Right ventricle myocardium superior (tissue), 1 donor: Measurements from ENCODE around the gene GNB1L. TPM values are rescaled to one million over a fixed set of nuclear protein-coding genes. Genes with fewer than 3 reads are reported as not detected.

Experiments used
- ATAC-seq: fragments of 200-7000 bp; cut with Tn5 transposase; one replicate; pipeline ENCODE4 v1.9.1; 2020; ENCODE audit warnings: mild to moderate bottlenecking; ENCODE audit not compliant: poor library complexity
- DNase-seq: peaks from one replicate; pipeline ENCODE4 v3.0.0-alpha.2; 2020
- intact Hi-C: fragments of 100-400 bp; cut with DNase I; formaldehyde crosslinking; loops from one replicate; pipeline ENCODE4 v1.11.2; 2022
- total RNA-seq: library from RNA; stranded (reverse); fragmentation: NEBNext Ultra II Directional; extraction: Animal tissue kit (Norgen Biotek cat#: 25700); gene quantifications from one replicate; pipeline ENCODE4 v1.2.1, GENCODE V29; 2021
- donor health status: DM: no; HTN: yes; CAD: no; lungs with severe emphysema.

The GNB1L gene
- total RNA-seq, 1 donor from 2014 or later, result 2.5 TPM

DNA sequence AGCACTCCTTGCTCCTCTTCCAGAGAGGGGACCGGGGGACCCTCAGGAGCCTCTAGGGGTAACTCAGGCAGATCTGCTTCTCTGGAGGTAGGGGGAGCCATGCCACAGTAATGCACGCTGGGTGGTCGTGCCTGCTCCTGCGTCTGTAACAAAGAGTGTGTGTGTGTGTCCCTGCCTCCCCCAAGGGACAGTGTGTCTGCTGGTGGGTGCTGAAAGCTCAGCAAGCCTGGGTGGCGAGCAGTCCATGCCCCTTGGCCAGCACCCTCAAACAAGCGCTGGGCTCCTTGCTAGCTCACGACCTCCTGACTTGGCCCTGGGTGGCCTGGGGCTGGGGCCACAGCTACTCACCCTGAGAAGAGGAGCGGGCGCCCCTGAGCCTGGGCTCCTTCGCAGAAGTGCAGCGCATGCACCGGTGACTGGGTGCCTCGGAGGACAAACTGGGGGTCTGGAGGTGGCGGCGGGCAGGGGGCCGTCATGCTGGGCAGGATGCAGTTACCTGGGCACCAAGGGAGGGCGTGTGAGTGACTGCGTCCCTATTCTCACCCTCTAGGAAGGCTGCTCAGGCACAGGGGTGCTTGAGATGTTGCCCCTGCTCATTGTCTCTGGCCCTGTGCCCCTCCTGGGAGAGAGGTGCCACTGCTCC, 33.7 kb downstream of the GNB1L start:
- intact Hi-C loops, result no loop called here
- DNase-seq, result no peak

DNA sequence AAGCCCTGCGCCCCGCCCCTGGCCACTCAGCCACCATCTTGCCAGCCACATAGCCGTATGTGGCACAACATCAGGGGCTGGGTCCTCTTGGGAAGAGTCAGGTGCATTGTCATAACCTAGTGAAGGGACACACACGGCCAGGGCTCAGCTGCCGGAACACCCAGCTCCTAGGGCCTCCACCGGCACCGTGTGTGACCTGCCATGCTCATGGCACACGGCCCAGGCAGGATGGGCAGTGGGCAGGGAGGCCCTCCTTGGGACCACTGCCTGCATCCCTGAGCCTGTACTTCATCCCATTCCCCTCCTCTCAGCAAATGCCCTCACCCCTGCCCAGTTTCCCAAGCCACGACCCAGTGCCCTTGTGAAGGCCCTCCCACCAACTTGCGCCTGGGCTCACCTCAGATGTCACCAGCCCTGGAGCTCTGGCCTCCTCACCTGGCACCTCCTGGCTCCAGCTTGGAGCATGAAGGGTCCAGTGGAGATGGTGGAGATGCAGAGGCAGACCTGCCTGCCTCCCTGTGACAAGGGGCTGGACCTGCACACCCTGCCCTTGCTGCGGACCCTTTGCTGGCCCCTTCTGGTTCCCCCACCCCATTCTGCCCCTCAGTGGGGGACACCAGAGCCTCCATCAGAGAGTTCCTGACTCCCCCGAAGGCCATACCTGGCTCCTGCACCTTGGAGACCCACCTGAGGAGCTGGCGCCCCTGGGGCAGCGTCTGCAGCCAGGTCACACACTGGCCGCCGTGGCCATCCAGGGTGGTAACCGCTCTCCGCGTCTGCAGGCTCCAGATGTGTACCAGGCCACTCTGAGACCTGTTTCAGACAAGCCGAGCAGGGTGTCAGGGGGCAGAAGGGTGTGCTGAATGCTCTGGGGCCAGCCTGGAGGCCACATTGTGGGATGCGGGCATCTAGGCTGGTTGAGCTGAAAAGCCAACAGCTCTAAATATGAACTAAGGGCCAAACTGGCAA, 34.5 kb downstream of the GNB1L start:
- no peak for ATAC-seq

More for the DNA sequence above, 33.7 kb downstream of the GNB1L start:
- ATAC-seq, result no peak

DNA sequence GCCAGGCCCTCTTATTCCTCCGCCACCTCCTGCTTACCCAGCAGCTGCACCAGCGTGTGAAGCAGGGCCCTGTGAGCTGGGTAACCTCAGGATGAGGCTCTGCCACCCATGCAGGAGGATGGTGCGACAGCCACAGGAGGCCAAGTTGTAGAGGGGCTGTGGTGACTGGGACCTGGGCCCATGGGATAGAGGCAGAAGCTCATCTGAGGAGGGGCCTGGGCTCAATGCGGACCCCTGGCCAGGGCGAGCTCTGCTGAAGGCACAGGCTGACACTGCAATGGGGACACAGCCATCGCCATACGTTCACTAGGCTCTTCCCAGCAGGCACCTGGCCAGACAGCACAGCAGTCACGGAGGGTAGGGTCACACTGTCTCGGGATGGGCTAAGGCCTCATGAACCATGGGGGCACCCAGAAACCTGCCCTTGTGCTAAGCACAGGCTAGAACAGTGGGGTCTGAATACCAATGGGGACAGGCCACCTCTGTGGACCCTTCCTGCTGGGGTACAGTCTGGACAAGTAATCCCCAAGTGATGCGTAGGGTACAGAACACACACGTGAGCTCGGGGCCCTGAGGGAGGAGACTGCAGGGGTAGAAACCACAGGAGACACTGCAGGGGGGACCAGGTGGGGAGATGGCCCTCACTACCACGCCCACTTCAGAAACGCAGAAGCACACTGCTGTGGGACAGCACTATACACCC, 35.3 kb downstream of the GNB1L start:
- DNase-seq (no peak), ATAC-seq (no peak)
- intact Hi-C loops, result no loop called here

More for the DNA sequence above, 34.5 kb downstream of the GNB1L start:
- intact Hi-C loops, result no loop called here
- no peak for DNase-seq

DNA sequence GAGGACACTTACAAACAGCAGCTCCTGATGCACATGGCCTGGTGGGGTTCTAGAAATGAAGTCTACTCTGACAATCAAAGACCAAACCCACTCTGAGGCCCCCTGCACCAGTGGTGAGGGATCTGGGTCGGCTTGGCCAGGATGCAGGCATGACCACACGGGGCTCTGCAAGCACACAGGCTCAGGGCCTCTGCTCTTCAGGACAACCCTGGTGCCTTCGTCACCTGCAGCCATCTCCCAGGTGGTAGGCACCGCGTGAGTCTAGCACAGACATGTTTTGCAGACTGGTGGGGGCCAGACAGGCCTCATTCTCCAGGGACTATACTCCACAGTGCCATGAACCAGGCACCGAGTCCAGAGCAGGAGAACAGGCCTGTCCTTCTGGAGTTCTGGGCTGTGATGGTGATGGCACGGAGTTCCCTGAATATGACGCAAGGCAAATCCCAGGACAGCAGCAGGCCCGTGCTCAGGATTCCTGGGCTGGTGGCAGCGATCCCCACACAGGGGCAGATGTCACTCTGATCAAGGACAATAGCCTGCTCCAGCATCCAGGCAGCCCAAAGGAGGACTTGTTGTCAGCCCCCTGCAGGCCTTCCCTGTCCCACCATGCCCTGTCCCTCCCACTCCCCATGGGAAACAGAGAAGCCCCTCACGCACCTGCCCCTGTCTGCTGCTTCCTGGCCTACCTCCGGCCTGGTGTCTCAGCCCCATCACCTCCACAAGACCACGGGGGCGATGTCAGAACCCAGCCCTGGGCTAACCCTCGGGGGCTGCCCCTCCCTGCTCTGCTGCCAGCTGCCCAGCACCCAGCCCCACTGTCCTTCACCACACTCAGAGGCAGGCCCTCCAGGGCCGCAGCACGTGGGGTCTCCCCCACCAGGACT, 36.1 kb downstream of the GNB1L start:
- no peak for ATAC-seq
- no peak for DNase-seq
- intact Hi-C loops, result no loop called here

DNA sequence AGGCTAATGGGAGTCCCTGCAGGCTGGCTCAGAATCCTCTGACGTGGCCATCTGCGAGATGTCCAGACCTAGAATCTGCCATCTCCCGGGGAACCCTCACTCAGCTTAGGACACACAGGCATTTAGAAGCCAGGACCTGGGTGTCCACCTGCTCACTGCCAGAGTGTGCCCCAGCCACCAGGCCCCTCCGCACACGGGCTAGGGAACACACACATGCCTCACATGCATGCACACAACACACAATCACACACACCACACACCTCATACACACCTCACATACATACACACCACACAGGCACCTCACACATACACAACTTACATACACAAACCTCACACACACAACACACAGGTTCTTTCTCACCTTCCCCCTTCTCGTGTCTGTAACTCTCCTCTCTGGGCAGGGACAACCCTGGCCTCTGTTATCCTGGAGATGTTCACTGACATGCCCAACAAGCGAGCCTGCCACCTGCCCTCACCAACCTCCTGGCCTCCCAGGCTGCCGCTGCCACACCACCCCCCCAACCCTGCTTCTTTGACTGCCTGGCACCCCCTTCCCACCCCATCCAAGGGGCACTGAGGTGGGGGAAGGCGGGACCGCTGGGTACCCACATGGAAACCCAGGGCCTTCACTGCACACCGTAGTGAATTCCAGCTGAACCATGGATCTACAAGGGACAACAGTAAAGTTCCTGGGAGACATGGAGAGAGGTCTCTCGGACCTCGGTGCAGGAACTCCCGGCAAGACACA, 38.1 kb downstream of the GNB1L start:
- ATAC-seq (no peak), DNase-seq (no peak)
- intact Hi-C loops, result no loop called here

DNA sequence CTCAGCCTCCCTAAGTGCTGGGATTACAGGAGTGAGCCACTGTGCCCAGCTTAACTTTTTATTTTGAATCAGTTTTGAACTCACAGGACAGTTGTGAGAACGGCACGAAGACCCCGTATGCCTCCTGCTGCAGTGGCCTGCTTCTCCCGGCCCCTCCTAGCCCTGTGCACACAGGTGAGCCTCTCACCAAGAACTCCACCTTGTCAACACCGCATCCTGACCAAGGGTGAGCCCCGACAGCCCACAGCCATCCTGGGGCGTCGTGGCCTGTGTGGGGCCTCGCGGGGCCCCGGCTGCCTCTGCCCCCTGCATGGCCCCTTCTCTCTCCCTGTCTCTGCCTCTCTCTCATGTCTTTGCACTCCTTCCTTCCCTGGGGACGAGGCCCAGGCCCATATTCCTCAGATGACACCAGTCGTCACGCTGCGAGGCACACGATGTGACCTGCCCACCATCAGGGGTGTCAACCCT, 38.8 kb downstream of the GNB1L start:
- DNase-seq, result no peak
- intact Hi-C loops, result no loop called here
- no peak for ATAC-seq

DNA sequence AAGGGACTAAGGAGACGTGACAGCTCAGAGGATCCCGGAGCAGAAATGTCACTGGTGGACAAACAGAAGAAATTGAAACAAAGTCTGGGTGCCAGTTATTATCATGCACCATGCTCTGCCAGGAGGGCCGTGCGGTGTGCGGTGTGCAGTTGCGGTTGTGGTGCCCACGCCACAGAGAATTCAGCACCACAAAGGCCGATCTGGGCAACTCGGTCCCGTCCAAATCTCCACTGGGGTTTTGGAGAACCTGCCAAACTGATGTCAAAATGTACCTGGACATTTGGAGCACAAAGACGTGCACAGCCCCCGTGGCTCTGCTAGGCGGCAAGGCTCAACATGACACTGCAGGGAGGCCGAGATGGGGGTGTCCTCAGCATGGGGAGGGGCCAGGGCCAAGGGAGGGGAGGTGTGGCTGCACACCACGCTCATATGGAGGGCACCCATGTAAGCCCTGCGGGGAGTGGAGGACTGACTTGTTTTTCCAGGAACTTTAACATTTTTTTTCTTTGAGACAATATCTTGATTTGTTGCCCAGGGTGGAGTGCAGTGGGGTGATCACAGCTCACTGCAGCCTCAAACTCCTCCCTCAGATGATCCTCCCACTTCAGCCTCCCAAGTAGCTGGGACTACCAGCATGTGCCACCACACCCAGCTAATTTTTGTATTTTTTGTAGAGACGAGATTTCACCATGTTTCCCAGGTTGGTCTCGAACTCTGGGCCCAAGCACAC, 39.4 kb downstream of the GNB1L start:
- DNase-seq (no peak), ATAC-seq (no peak)
- intact Hi-C loops, result no loop called here

DNA sequence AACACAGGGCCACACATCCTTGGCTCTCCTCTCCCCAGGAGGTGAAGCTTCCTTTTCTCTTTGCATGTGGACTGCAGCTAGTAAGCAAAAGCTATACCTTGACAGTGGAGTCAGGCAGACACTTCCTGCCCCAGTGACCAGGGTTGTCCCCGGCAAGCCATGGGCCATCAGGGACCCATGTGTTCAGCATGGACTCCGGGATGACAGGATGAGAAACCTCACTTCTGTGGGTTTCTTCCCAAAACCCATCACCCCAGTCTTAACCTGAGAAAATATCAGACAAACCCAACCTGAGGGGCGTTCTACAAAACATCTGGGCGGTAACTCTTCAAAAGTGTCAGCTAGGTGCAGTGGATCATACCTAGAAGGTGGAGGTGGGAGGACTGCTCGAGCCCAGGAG, 40.2 kb downstream of the GNB1L start:
- DNase-seq (no peak), ATAC-seq (no peak)
- intact Hi-C loops, result no loop called here

DNA sequence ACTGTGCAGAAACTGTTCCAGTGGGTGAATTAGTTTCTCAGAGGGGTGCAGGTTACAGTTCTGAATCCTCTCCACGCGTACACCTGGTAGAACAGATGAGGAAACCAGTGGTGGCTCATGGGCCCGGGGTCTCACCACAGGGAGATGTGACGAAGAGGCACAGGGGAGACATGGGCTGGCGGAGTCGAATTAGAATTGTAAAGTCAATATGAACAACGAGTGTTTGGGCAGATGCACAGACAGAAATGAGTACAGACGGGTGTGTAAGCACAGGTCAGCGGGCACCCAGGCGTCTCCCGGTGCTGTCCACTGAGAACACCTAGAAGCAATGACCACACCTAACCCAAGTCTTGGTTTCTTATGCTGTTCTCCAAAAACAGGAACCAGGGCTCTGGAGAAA, 41.8 kb downstream of the GNB1L start:
- intact Hi-C loops, result no loop called here
- DNase-seq, result no peak
- ATAC-seq, result no peak

DNA sequence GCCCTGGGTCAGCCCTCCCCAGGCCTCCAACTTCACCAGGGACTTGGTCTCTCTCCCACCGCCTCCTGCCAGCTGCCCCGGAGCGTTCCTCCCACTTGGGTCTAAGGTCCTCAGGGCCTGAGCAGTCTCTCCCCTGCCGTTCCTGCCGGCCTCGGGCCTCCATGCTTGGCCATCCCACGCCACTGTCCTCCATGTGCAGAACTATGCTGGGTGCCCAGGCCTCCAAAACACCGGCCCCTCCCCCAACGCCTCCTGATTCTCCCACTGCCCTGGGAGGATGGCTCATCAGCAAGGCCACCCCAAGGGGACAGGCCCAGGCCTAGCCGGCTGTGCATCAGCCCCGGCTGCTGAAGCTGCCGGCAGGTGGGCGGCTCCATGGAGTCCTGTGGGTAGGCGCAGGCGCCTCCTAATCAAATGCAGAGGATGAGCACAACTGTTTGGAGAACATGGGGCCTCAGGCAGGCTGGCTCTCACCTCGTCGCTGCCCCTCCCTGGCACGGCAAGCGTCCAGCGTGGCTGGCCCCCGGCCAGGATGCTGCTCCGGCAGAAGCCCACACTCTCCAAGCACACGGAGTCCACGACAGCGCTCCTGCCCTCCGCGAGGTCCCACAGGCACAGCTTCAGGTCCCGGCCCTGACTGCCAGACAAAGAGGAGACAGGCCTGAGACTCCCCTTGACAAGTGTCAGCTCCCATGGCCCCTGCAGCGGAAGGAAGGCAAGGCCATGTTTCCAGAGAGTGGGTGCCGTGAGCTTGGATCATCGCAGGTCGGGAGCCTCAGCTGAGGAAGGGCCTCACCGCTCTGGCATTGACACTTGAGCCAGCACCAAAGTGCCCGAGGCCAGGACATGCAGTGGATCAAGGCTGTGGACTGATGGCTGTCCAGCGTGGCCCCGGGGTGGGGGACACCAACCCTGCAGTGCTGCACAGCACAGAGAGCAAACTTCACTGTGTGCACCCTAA, 42.6 kb downstream of the GNB1L start:
- DNase-seq (no peak), ATAC-seq (peak; percentile 33)
- intact Hi-C loops, result no loop called here

DNA sequence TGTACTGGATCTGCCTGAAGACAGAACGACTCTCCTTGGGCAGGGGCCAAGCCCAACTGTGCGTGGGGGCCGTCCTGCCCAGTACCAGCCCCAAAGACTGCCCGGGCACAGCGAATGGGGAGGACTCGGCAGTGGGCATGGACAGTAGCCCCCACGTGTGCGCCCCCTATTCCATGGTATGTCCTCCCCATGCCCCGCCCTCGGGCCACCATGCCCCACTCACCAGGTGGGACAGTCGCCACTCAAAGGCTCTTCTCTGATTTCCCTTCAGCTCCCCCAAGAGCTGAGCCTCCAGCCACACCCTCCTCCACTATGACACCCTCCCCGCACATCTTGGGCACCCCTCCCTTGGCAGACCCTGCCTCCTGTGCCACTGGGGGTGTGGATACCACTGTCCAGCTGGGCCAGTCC, 43.5 kb downstream of the GNB1L start:
- intact Hi-C loops, result no loop called here
- DNase-seq (no peak), ATAC-seq (no peak)

DNA sequence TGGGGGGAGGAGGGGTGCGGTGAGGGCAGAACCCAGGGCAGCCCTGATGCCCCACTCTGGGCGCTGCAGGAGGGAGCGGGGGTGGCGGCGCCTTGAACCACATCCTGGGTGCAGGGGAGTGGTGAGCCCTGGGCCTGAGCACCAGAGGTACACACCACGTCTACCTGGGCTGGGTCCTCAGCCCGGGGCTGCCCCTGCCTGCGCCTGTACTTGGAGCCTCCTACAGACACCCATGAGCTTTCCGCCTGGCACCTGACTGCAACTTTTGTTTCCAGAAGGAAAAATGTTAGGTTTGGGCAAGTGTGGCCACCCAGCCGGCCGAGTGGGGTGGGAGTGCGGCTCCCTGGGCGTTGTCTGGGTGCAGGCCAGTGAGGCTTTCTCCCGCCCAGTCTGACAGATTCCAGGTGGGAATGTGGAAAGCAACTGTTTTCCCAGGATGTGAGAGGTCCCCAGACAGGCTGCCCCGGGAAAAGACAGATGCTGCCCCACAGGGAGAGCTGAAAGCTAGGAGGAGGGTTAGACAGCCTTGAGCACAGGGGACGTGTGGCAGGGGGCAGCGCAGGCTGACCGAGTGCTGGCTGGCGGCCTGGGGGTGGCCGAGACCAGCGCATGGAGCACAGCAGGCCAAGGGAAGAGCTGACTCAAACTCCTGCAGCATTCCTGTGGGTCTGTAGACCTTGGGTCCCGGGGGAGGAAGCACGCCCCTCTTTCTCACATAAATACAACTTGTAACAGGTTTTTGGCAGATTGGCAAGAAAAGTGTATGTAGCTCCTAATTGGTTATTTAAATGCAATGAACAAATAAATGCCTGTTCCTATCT, 44.1 kb downstream of the GNB1L start:
- intact Hi-C loops, result no loop called here
- no peak for ATAC-seq
- no peak for DNase-seq

DNA sequence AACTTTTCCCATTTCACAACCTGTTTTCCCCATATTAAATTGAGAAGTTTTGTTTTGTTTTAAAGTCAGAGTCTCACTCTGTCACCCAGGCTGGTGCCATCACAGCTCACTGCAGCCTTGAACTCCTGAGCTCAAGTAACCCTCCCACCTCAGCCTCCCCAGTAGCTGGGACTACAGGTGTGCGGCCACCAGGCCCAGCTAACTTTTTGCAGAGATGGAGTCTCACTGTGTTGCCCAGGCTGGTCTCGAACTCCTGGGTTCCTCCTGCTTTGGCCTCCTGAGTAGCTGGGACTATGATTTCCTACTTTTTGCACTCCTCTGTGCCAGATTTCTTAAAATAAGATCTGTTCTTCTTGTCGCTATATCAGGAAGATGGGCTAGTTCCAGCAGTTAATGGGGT, 44.9 kb downstream of the GNB1L start:
- DNase-seq (no peak), ATAC-seq (no peak)
- intact Hi-C loops, result loop anchor here (5.0 kb wide), 1 partner anchor 43 kb away; the partner anchor contains the start of genes GNB1L and RTL10

DNA sequence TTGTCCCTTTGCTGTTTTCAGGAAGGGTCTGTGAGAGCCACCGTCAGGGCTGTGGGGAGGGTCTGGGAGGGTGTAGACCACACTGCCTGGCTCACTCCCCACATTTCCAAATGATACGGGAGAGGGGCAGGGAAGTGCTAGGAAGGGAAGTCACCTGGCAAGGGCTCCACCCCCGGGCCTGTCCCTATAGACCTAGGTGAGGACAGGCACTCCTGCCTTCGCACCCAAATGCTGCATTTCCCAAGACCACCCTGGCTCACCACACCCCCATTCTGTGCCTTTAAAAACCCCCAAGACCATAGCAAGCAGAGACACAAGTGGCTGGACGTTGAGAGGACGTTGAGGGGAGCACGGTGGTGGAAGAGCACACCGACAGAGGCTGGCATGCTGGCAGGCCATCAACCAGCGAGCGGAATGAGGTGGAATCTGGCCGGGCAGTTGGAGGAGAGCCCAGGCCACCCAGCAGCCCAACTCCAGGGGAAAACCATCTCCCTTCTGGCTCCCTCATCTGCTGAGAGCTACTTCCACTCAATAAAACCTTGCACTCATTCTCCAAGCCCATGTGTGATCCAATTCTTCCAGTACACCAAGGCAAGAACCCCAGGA, 45.7 kb downstream of the GNB1L start:
- intact Hi-C loops, result loop anchor here (5.0 kb wide), 1 partner anchor 43 kb away; the partner anchor contains the start of genes GNB1L and RTL10
- peak; percentile 85 for ATAC-seq
- DNase-seq, result peak; percentile 66
